GM12878 (cell line): ENCODE data around the gene HADH. TPM values are rescaled to one million over a fixed set of nuclear protein-coding genes. Genes with fewer than 3 reads are reported as not detected.

Experiments
- ATAC-seq: fragments of 200-7000 bp; cut with Tn5 transposase; 3 replicates; pipeline ENCODE4 v1.9.1; 2020; ENCODE audit warnings: mild to moderate bottlenecking, moderate library complexity
- BruUV-seq: library from RNA; stranded (reverse); fragments of 400-500 nt; replicated peaks from 2 replicates; lab custom pipeline; 2021; lab: Mats Ljungman, UMichigan
- CTCF ChIA-PET: fragments of 300-600 bp; sonication (Branson Sonifier 250); formaldehyde crosslinking; extraction: SDS; loops from one replicate; lab custom pipeline; 2021; ENCODE audit warnings: inconsistent platforms; lab: Yijun Ruan, JAX
- POLR2A ChIA-PET: fragments of 350-600 bp; formaldehyde crosslinking; extraction: SDS; loops from one replicate; lab custom pipeline; 2021; ENCODE audit warnings: inconsistent platforms; lab: Charles Lee
- RAD21 ChIA-PET: fragments of 300-600 bp; sonication (Branson Sonifier 250); formaldehyde crosslinking; loops from one replicate; lab custom pipeline; 2023; ENCODE audit warnings: antibody characterized with exemption; ENCODE audit not compliant: unreplicated experiment; lab: Charles Lee
- SMC1A ChIA-PET: fragments of 300-600 bp; sonication (Branson Sonifier 250); formaldehyde crosslinking; loops from one replicate; lab custom pipeline; 2023; ENCODE audit not compliant: unreplicated experiment, uncharacterized antibody; lab: Charles Lee
- DNase-seq: peaks from one replicate; pipeline ENCODE4 v3.0.0-alpha.2; 2011; ENCODE audit warnings: low read depth, low spot score
- FAIRE-seq: peaks from 3 replicates; lab custom pipeline; 2011; peaks lifted over from hg19 to GRCh38; lab: Jason Lieb, UNC
- H2AFZ ChIP-seq: 2 replicates; pipeline ENCODE4 v1.6.0; 2011; ENCODE audit warnings: low read depth, low read length, control low read depth; ENCODE audit not compliant: control insufficient read depth
- H3K27ac ChIP-seq: 2 replicates; pipeline ENCODE4 v1.5.1; 2011; ENCODE audit warnings: control low read depth; ENCODE audit not compliant: control insufficient read depth, insufficient read depth
- H3K27me3 ChIP-seq, 2 experiments: replicated peaks in 1 of 2; 2 replicates each; pipeline versions ENCODE4 v1.6.0 to v1.6.1; 2011; ENCODE audit warnings: low read length in 1 of 2; ENCODE audit not compliant: control insufficient read depth in 2 of 2, insufficient read depth in 2 of 2
- H3K36me3 ChIP-seq, 2 experiments: 2 replicates each; pipeline ENCODE4 v1.5.1; 2011; ENCODE audit warnings: low read length in 1 of 2; ENCODE audit not compliant: control insufficient read depth in 2 of 2, insufficient read depth in 2 of 2
- H3K4me1 ChIP-seq: 2 replicates; pipeline ENCODE4 v1.6.1; 2011; ENCODE audit warnings: mild to moderate bottlenecking, low read length, moderate library complexity, mixed read lengths; ENCODE audit not compliant: control insufficient read depth, insufficient read depth
- H3K4me2 ChIP-seq: 2 replicates; pipeline ENCODE4 v1.6.0; 2011; ENCODE audit warnings: control low read depth; ENCODE audit not compliant: control insufficient read depth, insufficient read depth
- H3K4me3 ChIP-seq: fragments of 200-600 bp; sonication (generic); 2 replicates; pipeline ENCODE4 v1.5.1; 2016
- H3K79me2 ChIP-seq: 2 replicates; pipeline ENCODE4 v1.6.0; 2011; ENCODE audit warnings: low read length; ENCODE audit not compliant: control insufficient read depth, insufficient read depth
- H3K9ac ChIP-seq: 2 replicates; pipeline ENCODE4 v1.8.0; 2011; ENCODE audit warnings: low read length, control low read depth, mixed read lengths; ENCODE audit not compliant: control insufficient read depth, insufficient read depth
- H3K9me3 ChIP-seq: replicated peaks from 3 replicates; pipeline ENCODE4 v1.5.1; 2011; ENCODE audit warnings: mild to moderate bottlenecking, low read length; ENCODE audit not compliant: control insufficient read depth, insufficient read depth
- H4K20me1 ChIP-seq: 2 replicates; pipeline ENCODE4 v1.6.0; 2011; ENCODE audit not compliant: control insufficient read depth, insufficient read depth
- DPF2 ChIP-seq: fragments of 450-650 bp; IDR thresholded peaks from 2 replicates; pipeline ENCODE4 v1.6.1; 2017; ENCODE audit warnings: mild to moderate bottlenecking
- FOXK2 ChIP-seq: fragments of 450-650 bp; IDR thresholded peaks from 2 replicates; pipeline ENCODE4 v1.6.1; 2017; ENCODE audit warnings: mild to moderate bottlenecking, moderate library complexity
- LARP7 ChIP-seq: fragments of 450-650 bp; IDR thresholded peaks from 2 replicates; pipeline ENCODE4 v1.6.1; 2017; ENCODE audit warnings: mild to moderate bottlenecking
- MTA3 ChIP-seq: IDR thresholded peaks from 2 replicates; pipeline ENCODE4 v1.6.1; 2012; ENCODE audit warnings: low read length, inconsistent platforms, borderline replicate concordance
- NFYB ChIP-seq: IDR thresholded peaks from 2 replicates; pipeline ENCODE4 v1.6.1; 2011; ENCODE audit warnings: low read depth, mild to moderate bottlenecking, low read length, improper control_type of control experiment, moderate library complexity; ENCODE audit not compliant: insufficient read depth
- NRF1 ChIP-seq: conservative IDR thresholded peaks from 2 replicates; pipeline ENCODE4 v1.6.1; 2011; ENCODE audit warnings: mild to moderate bottlenecking, low read depth, low read length, improper control_type of control experiment
- PAX8 ChIP-seq: fragments of 450-650 bp; IDR thresholded peaks from 2 replicates; pipeline ENCODE4 v1.6.1; 2017; ENCODE audit warnings: mild to moderate bottlenecking, moderate library complexity
- POLR2AphosphoS5 ChIP-seq: IDR thresholded peaks from 2 replicates; pipeline ENCODE4 v1.6.1; 2011; ENCODE audit warnings: mild to moderate bottlenecking, low read length, inconsistent platforms
- POU2F2 ChIP-seq: IDR thresholded peaks from 3 replicates; pipeline ENCODE4 v1.6.1; 2011; ENCODE audit warnings: low read depth, mild to moderate bottlenecking, low read length, borderline replicate concordance
- SMAD5 ChIP-seq: IDR thresholded peaks from 2 replicates; pipeline ENCODE4 v1.6.1; 2016; ENCODE audit warnings: antibody characterized with exemption, low read depth
- SPI1 ChIP-seq: IDR thresholded peaks from 2 replicates; pipeline ENCODE4 v1.6.1; 2011; ENCODE audit warnings: low read depth, mild to moderate bottlenecking, low read length, moderate library complexity, borderline replicate concordance; ENCODE audit not compliant: insufficient read depth
- SRF ChIP-seq, 2 experiments: IDR thresholded peaks; 2 replicates each; pipeline ENCODE4 v1.6.1; 2011; ENCODE audit warnings: low read depth in 2 of 2, low read length in 2 of 2, mild to moderate bottlenecking in 1 of 2, moderate library complexity in 1 of 2
- STAT3 ChIP-seq: IDR thresholded peaks from 2 replicates; pipeline ENCODE4 v1.6.1; 2011; ENCODE audit warnings: low read depth, low read length, improper control_type of control experiment
- SUPT20H ChIP-seq: IDR thresholded peaks from 2 replicates; pipeline ENCODE4 v1.6.1; 2011; ENCODE audit warnings: low read depth, mild to moderate bottlenecking, low read length, moderate library complexity, borderline replicate concordance; ENCODE audit not compliant: control insufficient read depth
- TBL1XR1 ChIP-seq: IDR thresholded peaks from 2 replicates; pipeline ENCODE4 v1.6.1; 2012; ENCODE audit warnings: low read depth, low read length, improper control_type of control experiment
- ZNF217 ChIP-seq: fragments of 450-650 bp; IDR thresholded peaks from 2 replicates; pipeline ENCODE4 v1.6.1; 2017; ENCODE audit warnings: antibody characterized with exemption, mild to moderate bottlenecking
- WGBS: methylation state at CpG from one replicate; pipeline ENCODE4 v1.1.6; 2016; ENCODE audit warnings: low lambda C conversion rate; ENCODE audit not compliant: insufficient replicate concordance, insufficient coverage; ENCODE audit errors: missing lambda C conversion rate; 5-methylcytosine and 5-hydroxymethylcytosine counted together
- in situ Hi-C: fragments of 300-500 bp; cut with MboI; formaldehyde crosslinking; loops from 9 replicates; pipeline ENCODE4 v1.14.3; 2018; ENCODE audit warnings: mixed read lengths
- intact Hi-C: fragments of 100-400 bp; cut with micrococcal nuclease; formaldehyde crosslinking; loops from one replicate; pipeline ENCODE4 v1.14.2; 2022; ENCODE audit not compliant: unreplicated experiment
- polyA plus RNA-seq, 11 experiments: library from polyadenylated mRNA; depleted of rRNA in 4 of 11; unstranded in 6 of 11; stranded (reverse) in 5 of 11; fragments of >200 nt; fragmentation: Nextera tagmentation in 4 of 11; fragmentation: Illumina TruSeq in 1 of 11; extraction: Ambion mirVana in 4 of 11; extraction: Trizol in 1 of 11; gene quantifications; 1 replicate in 1 of 11; 2 replicates in 10 of 11; pipeline versions ENCODE4 v1.2.1 to v1.2.3, GENCODE V29; 2011 to 2016; ENCODE audit warnings: inconsistent platforms in 2 of 11, missing spikeins in 2 of 11, low read depth in 1 of 11
- total RNA-seq, 4 experiments: library from RNA; depleted of rRNA in 3 of 4; stranded (reverse); fragments of >200 nt in 3 of 4; fragmentation: Illumina TruSeq in 1 of 4; extraction: Trizol in 1 of 4; gene quantifications; 2 replicates each; pipeline versions ENCODE4 v1.2.1 to v1.2.3, GENCODE V29; 2013 to 2021

HADH gene
- total and polyA plus RNA-seq, 10 of the 15 experiments (the other 5 are each of a cell fraction or from before 2014, with no cell fraction given) = 20.3 to 97.9 (median 76.6) TPM

- no peak for FAIRE-seq
- intact Hi-C loops = no loop called here
- H3K4me3 ChIP-seq = no peak overlapping the region
Observed at GRCh38 chr4:108044951-108045686, 55.4 kb downstream of the HADH start.

GRCh38 chr4:108045687-108046024, 56.0 kb downstream of the HADH start:
- H3K9ac ChIP-seq = no peak overlapping the region
- no peak for FAIRE-seq
- in situ Hi-C loops = no loop called here
- intact Hi-C loops = no loop called here
- H3K79me2 ChIP-seq = no peaks in the 10 kb centered on the region
- WGBS = 67% methylated on average over 3 of the region's 3 CpGs
- SMC1A ChIA-PET = interaction anchor here (1.4 kb wide), 1 partner anchor 110 kb away, joined by 4 read pairs; no protein-coding TSS in a partner anchor
- H3K9me3 ChIP-seq = no peaks in the 10 kb centered on the region
- no peaks in the 10 kb centered on the region for H3K4me1 ChIP-seq
- CTCF ChIA-PET = interaction anchor here (0.9 to 1.1 kb wide), 2 partner anchors 14 to 27 kb away, joined by 3 read pairs; no protein-coding TSS in a partner anchor
- no peak overlapping the region for H3K4me3 ChIP-seq
- H2AFZ ChIP-seq = no peak overlapping the region
- no peak overlapping the region for H3K4me2 ChIP-seq
- no peak for ATAC-seq
- no peak for DNase-seq
- H3K27ac ChIP-seq = no peak overlapping the region
- no TSS peak for BruUV-seq
- H3K27me3 ChIP-seq = no peaks in the 10 kb centered on the region
- no peaks in the 10 kb centered on the region for H4K20me1 ChIP-seq
- POLR2A ChIA-PET = interaction anchor here (0.5 kb wide), 1 partner anchor 193 kb away, joined by 4 read pairs; no protein-coding TSS in a partner anchor
- TF ChIP-seq NFYB (no peak), SPI1 (no peak), FOXK2 (no peak)
- RAD21 ChIA-PET = no interaction called here
- no peaks in the 10 kb centered on the region for H3K36me3 ChIP-seq

More at GRCh38 chr4:108044951-108045686, 55.4 kb downstream of the HADH start:
- in situ Hi-C loops = no loop called here
- TF ChIP-seq STAT3 = no peak
- TF ChIP-seq TBL1XR1 = no peak
- no peak for TF ChIP-seq SUPT20H
- TF ChIP-seq PAX8 = no peak
- no peak for TF ChIP-seq DPF2
- no peak for TF ChIP-seq SMAD5
- no peak for TF ChIP-seq SRF (IDR thresholded peaks at IDR 0.05; ENCODE audit: low read depth in 2 of 2, low read length in 2 of 2)
- no peak for TF ChIP-seq POLR2AphosphoS5
- TF ChIP-seq POU2F2 = no peak
- no peak for TF ChIP-seq MTA3
- no peak for TF ChIP-seq ZNF217
- TF ChIP-seq NRF1 = no peak
- no peak for TF ChIP-seq LARP7
- CTCF ChIA-PET = interaction anchor here (0.9 to 1.1 kb wide), 2 partner anchors 13 to 26 kb away, joined by 3 read pairs; no protein-coding TSS in a partner anchor
- RAD21 ChIA-PET = no interaction called here
- WGBS = 93% methylated on average over 9 of the region's 9 CpGs
- Histone ChIP-seq H3K27me3 (no peaks in the 10 kb centered on the region), H3K4me1 (no peaks in the 10 kb centered on the region), H3K79me2 (no peaks in the 10 kb centered on the region), H3K36me3 (no peaks in the 10 kb centered on the region), H3K9ac (no peak overlapping the region), H3K4me2 (no peak overlapping the region), H3K27ac (no peak overlapping the region), H2AFZ (no peak overlapping the region), H3K9me3 (no peaks in the 10 kb centered on the region), H4K20me1 (no peaks in the 10 kb centered on the region)
- SMC1A ChIA-PET = no interaction called here
- BruUV-seq = no TSS peak
- DNase-seq (no peak), ATAC-seq (no peak)
- POLR2A ChIA-PET = interaction anchor here (0.5 kb wide), 1 partner anchor 194 kb away, joined by 4 read pairs; no protein-coding TSS in a partner anchor
